Measurements from ENCODE around the gene FSTL5.
"Not testable (repeated sequence)": the region's sequence is repeated elsewhere in the genome, so short reads cannot be mapped to it uniquely, and the experiment has no call there.

Gene FSTL5

DNA sequence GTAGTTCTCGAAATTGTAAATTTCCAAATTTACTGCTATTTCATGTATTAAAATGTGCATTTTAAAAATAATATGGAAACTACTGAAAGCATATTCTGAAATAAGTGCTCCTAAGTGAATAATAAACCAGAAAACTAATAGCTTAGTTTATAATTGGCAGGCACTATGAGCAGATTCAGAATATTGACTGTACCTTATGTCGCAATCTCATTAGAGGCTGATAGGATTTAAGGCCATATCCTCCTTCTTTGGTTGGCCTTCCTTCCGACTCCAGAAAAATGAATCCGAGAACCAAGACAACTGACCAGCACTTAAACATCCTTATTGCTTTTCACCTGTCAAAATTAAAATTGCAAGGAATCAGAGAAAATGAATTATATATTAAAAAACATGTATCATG, 52.7 kb downstream of the FSTL5 start:
- H3K27ac ChIP-seq (ENCODE audit: low read length): no peak overlapping the region
- TF ChIP-seq, protein P1, sequence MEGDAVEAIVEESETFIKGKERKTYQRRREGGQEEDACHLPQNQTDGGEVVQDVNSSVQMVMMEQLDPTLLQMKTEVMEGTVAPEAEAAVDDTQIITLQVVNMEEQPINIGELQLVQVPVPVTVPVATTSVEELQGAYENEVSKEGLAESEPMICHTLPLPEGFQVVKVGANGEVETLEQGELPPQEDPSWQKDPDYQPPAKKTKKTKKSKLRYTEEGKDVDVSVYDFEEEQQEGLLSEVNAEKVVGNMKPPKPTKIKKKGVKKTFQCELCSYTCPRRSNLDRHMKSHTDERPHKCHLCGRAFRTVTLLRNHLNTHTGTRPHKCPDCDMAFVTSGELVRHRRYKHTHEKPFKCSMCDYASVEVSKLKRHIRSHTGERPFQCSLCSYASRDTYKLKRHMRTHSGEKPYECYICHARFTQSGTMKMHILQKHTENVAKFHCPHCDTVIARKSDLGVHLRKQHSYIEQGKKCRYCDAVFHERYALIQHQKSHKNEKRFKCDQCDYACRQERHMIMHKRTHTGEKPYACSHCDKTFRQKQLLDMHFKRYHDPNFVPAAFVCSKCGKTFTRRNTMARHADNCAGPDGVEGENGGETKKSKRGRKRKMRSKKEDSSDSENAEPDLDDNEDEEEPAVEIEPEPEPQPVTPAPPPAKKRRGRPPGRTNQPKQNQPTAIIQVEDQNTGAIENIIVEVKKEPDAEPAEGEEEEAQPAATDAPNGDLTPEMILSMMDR (IDR thresholded peaks at IDR 0.05; ENCODE audit: low read length): no peak
- TF ChIP-seq EZH2phosphoT487 (IDR thresholded peaks at IDR 0.05; ENCODE audit: low read length) (no peak), EZH2 (optimal IDR thresholded peaks at IDR 0.05; ENCODE audit: low read depth, low read length) (no peak)
- no peak for DNase-seq
- H3K9me2 ChIP-seq (replicated peaks; ENCODE audit: insufficient read depth, low read length): no peaks in the 10 kb centered on the region
- no peak overlapping the region for H3K9ac ChIP-seq (ENCODE audit: low read length)
- H3K4me1 ChIP-seq (ENCODE audit: low read length): no peaks in the 10 kb centered on the region
- no peaks in the 10 kb centered on the region for H3K9me3 ChIP-seq (replicated peaks; ENCODE audit: insufficient read depth, low read length)
- H3K79me2 ChIP-seq (ENCODE audit: low read length): no peaks in the 10 kb centered on the region
- H3K27me3 ChIP-seq (replicated peaks; ENCODE audit: insufficient read depth, low read length): no peaks in the 10 kb centered on the region
- no peak overlapping the region for H3K4me3 ChIP-seq (ENCODE audit: low read length)
- no peaks in the 10 kb centered on the region for H3F3A ChIP-seq (ENCODE audit: insufficient read depth, low read length)
- no peak overlapping the region for H2AFZ ChIP-seq (ENCODE audit: low read length)
- H4K20me1 ChIP-seq (ENCODE audit: insufficient read depth, low read length): no peaks in the 10 kb centered on the region
- no peak overlapping the region for H3K4me2 ChIP-seq (ENCODE audit: low read depth, low read length)
- H3K36me3 ChIP-seq (replicated peaks; ENCODE audit: insufficient read depth, low read length): no peaks in the 10 kb centered on the region

DNA sequence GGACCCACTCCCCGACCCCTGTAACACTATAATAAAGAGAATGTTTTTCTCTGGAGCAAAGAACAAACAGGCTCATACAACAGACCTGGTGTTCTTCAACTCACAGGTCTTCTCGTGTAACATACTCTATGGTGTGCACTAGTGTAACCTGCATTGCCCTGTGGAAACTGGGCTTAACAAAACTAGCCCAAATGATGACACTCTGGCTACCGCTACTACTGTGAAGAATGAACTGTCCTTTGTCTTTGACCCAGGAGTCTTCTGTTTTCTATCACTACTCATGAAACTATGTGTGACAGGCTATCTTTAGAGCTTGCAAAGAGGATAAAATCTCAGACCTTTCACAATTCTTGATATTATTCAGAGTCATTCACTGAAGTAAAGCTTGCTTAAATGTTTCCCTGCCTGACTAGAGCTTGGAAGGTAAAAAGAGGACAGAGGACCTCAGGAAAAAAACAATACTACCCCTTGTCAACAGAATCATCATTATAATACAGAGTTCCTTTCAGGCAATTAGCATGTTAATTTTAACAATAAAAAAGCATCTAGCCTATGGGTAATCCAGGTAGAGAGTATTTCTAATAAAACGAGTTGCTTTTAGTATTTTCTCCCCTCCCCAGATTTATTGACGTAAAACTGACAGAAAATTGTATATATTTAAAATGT, 59.2 kb downstream of the FSTL5 start:
- H2AFZ ChIP-seq (ENCODE audit: low read length): no peak overlapping the region
- H3F3A ChIP-seq (ENCODE audit: insufficient read depth, low read length): no peaks in the 10 kb centered on the region
- H3K9ac ChIP-seq (ENCODE audit: low read length): no peak overlapping the region
- TF ChIP-seq EZH2phosphoT487 (IDR thresholded peaks at IDR 0.05; ENCODE audit: low read length) (no peak), EZH2 (optimal IDR thresholded peaks at IDR 0.05; ENCODE audit: low read depth, low read length) (no peak)
- TF ChIP-seq, protein P1 (IDR thresholded peaks at IDR 0.05; ENCODE audit: low read length): no peak
- H4K20me1 ChIP-seq (ENCODE audit: insufficient read depth, low read length): no peaks in the 10 kb centered on the region
- no peak overlapping the region for H3K27ac ChIP-seq (ENCODE audit: low read length)
- no peak overlapping the region for H3K4me3 ChIP-seq (ENCODE audit: low read length)
- H3K27me3 ChIP-seq (replicated peaks; ENCODE audit: insufficient read depth, low read length): no peaks in the 10 kb centered on the region
- DNase-seq: no peak
- H3K4me2 ChIP-seq (ENCODE audit: low read depth, low read length): no peak overlapping the region
- no peaks in the 10 kb centered on the region for H3K4me1 ChIP-seq (ENCODE audit: low read length)
- H3K79me2 ChIP-seq (ENCODE audit: low read length): no peaks in the 10 kb centered on the region
- no peaks in the 10 kb centered on the region for H3K9me3 ChIP-seq (replicated peaks; ENCODE audit: insufficient read depth, low read length)
- no peaks in the 10 kb centered on the region for H3K9me2 ChIP-seq (replicated peaks; ENCODE audit: insufficient read depth, low read length)
- no peaks in the 10 kb centered on the region for H3K36me3 ChIP-seq (replicated peaks; ENCODE audit: insufficient read depth, low read length)

DNA sequence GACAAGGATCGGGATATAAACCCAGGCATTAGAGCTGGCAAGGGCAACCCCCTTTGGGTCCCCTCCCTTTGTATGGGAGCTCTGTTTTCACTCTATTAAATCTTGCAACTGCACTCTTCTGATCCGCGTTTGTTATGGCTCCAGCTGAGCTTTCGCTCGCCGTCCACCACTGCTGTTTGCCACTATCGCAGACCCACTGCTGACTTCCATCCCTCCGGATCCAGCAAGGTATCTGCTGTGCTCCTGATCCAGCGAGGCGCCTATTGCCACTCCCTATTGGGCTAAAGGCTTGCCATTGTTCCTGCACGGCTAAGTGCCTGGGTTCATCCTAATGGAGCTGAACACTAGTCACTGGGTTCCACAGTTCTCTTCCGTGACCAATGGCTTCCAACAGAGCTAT, 59.9 kb downstream of the FSTL5 start:
- H3K4me2 ChIP-seq (ENCODE audit: low read depth, low read length); H3K27ac ChIP-seq (ENCODE audit: low read length); H3K9ac ChIP-seq (ENCODE audit: low read length): not testable (repeated sequence)

DNA sequence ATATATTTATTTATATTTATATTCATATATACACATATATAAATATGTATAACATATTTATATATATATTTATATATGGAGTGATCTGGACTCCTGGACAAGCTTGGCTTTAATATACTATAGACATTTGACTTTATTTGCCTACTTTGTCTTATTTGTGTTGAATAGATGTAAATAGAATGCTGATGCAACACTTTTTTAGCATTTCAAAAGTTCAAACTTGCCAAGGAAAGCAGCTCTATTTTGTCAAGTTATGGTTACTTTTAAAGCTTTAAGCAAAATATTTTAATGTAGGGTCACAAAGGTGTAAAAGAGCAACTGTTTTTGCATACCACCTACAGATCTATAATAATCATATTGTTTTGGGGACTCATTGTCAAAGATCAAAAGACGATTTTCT, 61.1 kb downstream of the FSTL5 start:
- Histone ChIP-seq H3K4me2 (ENCODE audit: low read depth, low read length) (no peak overlapping the region), H3F3A (ENCODE audit: insufficient read depth, low read length) (no peaks in the 10 kb centered on the region), H3K4me1 (ENCODE audit: low read length) (no peaks in the 10 kb centered on the region), H3K27me3 (replicated peaks; ENCODE audit: insufficient read depth, low read length) (no peaks in the 10 kb centered on the region), H3K9me3 (replicated peaks; ENCODE audit: insufficient read depth, low read length) (no peaks in the 10 kb centered on the region), H3K27ac (ENCODE audit: low read length) (no peak overlapping the region), H3K9ac (ENCODE audit: low read length) (no peak overlapping the region), H3K79me2 (ENCODE audit: low read length) (no peaks in the 10 kb centered on the region), H3K36me3 (replicated peaks; ENCODE audit: insufficient read depth, low read length) (no peaks in the 10 kb centered on the region), H3K9me2 (replicated peaks; ENCODE audit: insufficient read depth, low read length) (no peaks in the 10 kb centered on the region), H2AFZ (ENCODE audit: low read length) (no peak overlapping the region), H3K4me3 (ENCODE audit: low read length) (no peak overlapping the region), H4K20me1 (ENCODE audit: insufficient read depth, low read length) (no peaks in the 10 kb centered on the region)
- TF ChIP-seq EZH2 (optimal IDR thresholded peaks at IDR 0.05; ENCODE audit: low read depth, low read length): no peak
- no peak for TF ChIP-seq EZH2phosphoT487 (IDR thresholded peaks at IDR 0.05; ENCODE audit: low read length)
- TF ChIP-seq, protein P1 (IDR thresholded peaks at IDR 0.05; ENCODE audit: low read length): no peak
- DNase-seq: no peak

More for the DNA sequence above, 59.9 kb downstream of the FSTL5 start:
- H3K9me3 ChIP-seq (replicated peaks; ENCODE audit: insufficient read depth, low read length); H3K36me3 ChIP-seq (replicated peaks; ENCODE audit: insufficient read depth, low read length); H3F3A ChIP-seq (ENCODE audit: insufficient read depth, low read length); H3K9me2 ChIP-seq (replicated peaks; ENCODE audit: insufficient read depth, low read length); H4K20me1 ChIP-seq (ENCODE audit: insufficient read depth, low read length); H2AFZ ChIP-seq (ENCODE audit: low read length); H3K4me3 ChIP-seq (ENCODE audit: low read length); DNase-seq; H3K79me2 ChIP-seq (ENCODE audit: low read length); H3K27me3 ChIP-seq (replicated peaks; ENCODE audit: insufficient read depth, low read length); H3K4me1 ChIP-seq (ENCODE audit: low read length): not testable (repeated sequence)
